Stimulated activated CD4-positive, alpha-beta T cell treated with anti-CD3 and anti-CD28 coated beads, Interleukin-1b, Interleukin-23, amount 100 ng/mL, for 4 hours (primary cell): ENCODE data around the gene MAP3K7CL.
A peak's percentile ranks its signal among the peaks of the same experiment; 100 is the strongest.

Source experiments
- DNase-seq, 2 donors: peaks; one replicate each; pipeline ENCODE4 v3.0.0-alpha.2; 2020; ENCODE audit warnings: low read depth in 2 of 2

MAP3K7CL gene

DNA sequence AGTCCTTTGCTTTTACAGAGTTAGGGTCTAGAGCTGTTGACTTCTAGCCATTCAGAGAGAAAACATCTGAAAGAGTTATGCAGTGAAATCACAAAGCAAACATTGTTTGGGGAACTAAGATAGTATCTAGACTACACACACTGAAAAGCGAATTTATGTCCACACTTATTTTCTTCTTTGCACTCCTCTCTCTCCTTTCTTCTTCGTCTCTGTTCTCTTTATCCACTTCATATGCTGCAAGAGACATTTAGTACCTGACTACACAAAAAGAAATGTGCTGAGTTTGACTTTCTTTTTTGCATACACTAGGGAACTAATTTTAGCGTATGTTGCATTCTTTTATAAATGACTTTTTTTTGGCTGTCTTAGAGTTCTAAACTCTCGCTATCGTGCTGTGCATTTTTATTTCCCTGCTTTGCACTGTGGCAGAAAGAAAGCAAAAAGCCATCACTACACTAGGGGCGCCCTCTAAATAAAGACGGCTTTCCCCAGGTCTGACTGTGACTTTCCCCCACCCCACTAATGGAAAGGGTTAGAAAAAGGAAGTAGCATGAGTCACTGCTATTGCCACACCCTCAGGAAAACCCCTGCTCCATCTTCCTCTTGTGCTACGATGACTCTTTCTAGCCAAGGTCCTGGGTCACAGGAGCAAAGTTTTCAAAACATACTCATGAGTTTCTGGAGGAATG is 65.7 kb downstream of the MAP3K7CL start:
- peak; percentile 29 to 59 for DNase-seq

DNA sequence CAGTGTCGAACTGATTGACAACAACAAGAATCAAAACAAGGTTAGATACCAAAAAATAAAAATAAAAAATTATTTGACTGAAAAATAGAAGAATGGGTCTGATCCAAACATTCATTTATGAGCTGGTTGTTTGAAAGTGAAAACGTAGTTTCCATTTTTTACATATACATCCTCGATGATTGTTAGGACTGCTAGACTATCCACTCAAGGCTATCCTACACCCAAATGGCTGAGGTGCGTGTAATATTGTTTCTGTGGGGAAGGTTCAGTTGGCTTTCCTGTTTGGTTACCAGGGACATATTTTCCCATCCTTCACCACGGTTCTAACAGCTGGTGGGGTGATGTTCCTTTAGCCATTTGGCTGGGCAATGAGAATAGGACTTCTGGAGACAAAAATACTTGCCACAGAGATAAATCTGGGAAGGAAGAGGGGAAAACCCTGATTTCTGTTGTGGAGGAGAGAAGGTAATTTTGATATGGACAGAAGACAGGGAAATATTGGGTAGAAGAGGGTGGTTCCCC is 66.3 kb downstream of the MAP3K7CL start:
- DNase-seq = no peak

DNA sequence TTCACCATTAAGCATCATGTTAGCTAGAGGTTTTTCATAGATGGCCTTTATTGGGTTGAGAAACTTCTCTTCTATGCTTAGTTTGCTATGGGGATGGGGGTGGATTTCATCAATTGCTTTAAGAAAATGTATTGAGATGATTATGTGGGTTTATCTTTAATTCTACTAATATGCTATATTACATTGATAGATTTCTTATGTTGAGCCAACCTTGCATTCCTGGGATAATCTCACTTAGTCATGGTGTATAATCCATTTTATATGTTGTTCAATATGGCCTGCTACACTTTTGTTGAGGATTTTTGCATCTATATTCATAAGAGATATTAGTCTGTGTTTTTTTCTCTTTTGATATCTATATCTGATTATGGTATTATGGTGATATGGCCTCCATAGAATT is 70.7 kb downstream of the MAP3K7CL start:
- DNase-seq = no peak

DNA sequence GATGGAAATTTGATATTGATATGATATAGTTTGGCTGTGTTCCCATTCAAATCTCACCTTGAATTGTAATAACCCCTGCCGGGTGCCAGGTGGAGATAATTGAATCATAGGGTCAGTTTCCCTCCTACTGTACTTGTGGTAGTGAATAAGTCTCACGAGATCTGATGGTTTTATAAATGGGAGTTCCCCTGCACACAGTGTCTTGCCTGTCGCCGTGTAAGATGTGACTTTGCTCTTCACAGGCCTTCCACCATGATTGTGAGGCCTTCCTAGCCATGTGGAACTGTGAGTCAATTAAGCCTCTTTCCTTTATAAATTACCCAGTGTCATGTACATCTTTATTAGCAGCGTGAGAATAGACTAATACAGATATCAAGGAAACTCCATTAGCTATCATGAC is 74.6 kb downstream of the MAP3K7CL start:
- DNase-seq = no peak

DNA sequence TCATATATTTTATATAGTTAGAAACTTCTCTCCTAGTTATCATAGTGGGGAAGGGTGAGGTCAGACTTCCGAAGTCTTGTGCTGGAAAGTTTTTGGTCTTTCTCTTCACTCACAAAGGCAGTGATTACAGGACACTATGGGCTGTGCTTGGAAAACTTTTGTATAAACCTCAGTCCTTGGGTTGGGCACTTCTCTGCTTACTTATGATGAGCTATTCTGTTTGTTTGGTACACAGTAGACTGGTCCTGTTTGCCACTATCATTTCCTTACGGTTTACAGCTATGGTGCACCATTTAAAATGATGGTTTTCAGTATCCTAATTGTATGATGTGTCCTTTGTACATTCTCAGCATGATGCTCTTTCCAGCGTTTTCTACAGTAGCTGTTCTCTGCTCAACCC is 75.5 kb downstream of the MAP3K7CL start:
- DNase-seq = no peak

DNA sequence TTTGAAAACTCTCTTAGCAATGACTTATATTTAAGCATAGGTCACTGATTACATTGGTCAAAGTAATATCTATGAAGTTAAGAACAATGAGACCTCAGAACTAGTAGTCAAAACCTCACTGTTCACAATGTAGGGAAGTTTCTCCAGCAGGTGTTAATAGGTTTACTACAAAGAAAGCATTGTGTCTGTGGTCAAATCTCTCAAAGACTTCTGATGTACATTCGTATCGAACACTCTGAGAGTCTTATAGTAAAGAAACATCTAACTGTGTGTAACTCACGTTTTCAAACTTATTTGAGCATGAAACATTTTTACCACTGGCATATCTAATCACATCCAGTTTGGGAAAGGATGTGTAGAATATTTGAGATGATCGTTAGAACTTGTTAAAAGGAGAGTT is 76.0 kb downstream of the MAP3K7CL start:
- no peak for DNase-seq

DNA sequence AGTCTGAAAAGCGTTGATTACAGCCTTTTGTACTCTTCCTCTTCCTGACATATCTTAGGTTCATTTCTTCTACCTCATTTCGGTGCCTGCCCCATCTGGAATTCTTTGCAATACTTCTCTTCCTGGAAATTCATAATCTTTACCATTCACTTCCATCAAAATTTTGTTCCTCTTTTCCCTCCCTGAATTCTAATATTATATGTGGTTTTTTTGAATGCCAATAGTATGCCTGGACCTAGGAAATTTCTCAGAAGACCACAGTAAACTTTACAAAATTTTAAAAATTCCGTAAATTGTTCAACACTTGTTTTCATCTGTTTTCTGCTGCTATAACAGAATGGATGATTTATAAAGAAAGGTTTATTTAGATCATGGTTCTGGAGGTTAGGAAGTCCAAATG is 76.8 kb downstream of the MAP3K7CL start:
- DNase-seq = no peak

DNA sequence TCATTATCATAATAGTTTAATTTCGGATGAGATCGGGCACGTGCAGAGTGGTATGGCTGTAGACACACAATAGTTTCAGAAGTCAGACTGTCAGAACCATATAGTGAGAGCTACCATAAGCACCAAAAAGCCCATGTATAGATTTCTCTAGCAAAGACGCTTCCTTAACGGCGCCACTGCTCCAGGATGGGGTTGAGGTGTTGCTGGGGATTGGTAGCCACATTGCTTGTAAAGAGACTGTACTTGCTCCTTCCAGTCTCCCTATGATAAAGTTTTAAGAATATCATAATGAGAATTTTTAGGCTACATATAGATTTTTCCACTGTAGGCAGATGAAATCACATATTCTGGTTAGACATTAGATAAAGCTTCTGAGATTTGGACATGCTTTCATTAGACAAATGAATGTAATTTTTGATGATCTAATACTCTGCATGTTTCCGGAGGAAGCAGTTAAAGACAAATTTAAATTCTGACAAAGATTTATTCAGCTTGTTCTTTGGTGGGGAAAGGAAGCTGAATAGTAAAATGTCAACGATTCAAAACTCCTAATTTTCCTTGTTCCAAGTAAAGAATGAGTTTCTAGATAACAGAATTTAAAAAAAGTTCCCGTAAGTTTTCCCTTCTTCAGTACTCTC is 77.7 kb downstream of the MAP3K7CL start:
- no peak for DNase-seq

DNA sequence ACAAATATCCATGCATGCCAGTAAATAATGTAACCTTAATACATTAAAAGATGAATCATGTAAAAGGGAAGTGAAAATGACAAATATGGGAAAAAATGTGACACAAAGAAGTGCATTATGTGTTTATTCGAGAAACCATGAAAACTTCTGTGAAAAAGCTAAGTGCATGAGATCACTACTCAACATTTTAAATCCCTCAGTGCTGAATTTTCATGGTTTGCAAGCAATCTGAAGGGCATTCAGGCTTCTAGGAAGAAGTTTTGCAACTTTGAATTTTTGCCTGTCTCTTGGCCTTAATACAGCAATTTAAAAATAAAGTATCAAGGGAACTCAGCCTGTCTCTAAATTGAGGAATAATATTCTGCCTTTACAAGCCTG is 78.2 kb downstream of the MAP3K7CL start:
- no peak for DNase-seq

DNA sequence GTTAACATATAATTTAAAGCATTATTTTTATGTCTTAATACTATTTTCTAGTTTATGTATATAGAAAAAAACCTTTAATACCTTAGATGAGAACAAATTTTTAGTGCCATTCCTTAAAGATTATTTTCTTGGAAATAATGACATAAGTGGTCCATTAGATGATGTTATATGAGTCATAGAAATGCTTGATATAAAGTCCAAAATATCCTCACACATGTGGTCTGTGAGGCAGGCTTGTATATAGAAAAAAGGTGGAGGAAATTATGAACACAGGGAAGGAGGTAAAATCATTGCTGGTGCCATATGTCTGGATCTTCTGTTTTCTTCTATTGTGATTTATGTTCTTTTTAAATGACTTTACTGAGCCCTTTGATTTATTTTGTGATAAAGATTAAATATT is 79.3 kb downstream of the MAP3K7CL start:
- DNase-seq = no peak

DNA sequence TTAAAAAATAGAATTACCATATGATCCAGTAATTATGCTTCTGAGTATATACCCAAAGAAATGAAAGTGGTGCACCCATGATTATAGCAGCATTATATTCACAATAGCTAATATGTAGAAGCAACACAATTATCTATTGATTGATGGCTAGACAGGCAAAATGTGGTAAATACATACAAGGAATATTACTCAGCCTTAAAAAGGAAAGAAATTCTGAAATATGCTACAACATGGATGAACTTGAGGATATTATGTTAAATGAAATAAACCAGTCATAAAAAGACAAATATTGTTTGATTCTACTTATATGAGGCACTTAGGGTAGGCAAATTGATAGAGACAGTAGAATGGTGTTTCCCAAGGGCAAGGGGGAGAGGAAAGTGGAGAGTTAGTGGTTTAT is 80.8 kb downstream of the MAP3K7CL start:
- DNase-seq = no peak

DNA sequence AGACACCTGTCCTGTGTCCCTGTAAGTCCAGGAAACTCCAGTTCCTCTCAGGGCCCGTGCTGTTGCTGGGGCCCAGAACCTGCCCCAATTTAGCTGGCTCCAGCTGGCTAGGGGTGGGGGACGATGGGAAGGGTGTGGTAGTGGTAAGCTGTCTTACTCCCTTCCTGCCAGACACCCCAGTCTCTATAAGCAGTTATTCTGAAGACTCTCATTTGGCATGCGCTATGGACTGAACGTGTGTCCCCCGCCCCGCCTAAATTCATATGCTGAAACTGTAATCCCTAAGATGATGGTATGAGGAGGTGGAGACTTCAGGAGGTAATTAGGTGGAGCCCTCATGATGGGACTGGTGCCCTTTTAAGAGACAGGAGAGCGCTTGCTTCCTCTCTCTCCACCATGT is 82.0 kb downstream of the MAP3K7CL start:
- no peak for DNase-seq

DNA sequence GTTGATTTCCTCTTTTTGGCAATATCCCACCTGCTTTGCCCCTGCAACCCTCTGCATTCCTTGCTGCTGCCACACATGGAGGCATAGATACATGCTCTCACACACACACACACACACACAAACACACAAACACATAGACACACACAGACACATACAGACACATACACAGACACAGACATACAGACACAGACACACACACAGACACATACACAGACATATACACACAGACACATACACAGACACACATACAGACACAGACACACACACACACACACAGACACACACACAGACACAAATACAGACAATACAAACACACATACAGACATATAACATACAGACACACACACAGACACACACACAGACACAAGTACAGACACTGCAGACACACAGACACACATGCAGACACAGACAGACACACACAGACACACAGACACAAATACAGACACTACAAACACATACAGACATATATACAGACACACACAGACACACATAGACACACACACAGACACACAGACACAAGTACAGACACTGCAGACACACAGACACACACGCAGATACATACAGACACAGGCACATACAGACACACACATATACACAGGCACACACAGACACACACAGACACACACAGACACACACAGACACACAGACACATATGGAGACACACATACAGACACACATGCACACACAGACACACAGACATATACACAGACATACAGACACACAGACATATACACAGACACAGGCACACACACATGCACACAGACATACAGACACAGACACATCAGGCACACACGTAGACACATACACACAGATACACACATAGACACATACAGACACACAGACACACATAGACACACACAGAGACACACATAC is 83.3 kb downstream of the MAP3K7CL start:
- DNase-seq = no peak

DNA sequence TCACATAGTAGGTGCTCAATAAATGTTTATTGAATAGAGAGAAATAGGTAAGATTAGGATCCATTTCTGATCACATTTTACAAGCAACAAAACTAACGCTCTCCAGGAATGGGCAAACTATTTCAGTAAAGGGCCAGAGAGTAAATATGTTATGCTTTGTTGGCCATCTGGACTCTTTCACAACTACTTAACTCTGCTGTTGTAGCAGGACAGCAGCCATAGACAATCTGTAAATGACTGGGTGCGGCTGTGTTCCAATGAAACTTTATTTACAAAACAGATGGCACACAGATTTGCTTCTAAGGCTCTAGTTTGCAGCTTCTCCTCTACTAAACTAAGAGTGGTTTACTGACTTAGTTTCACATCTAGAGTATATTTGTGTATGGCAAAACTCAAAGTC is 85.3 kb downstream of the MAP3K7CL start:
- DNase-seq = no peak

DNA sequence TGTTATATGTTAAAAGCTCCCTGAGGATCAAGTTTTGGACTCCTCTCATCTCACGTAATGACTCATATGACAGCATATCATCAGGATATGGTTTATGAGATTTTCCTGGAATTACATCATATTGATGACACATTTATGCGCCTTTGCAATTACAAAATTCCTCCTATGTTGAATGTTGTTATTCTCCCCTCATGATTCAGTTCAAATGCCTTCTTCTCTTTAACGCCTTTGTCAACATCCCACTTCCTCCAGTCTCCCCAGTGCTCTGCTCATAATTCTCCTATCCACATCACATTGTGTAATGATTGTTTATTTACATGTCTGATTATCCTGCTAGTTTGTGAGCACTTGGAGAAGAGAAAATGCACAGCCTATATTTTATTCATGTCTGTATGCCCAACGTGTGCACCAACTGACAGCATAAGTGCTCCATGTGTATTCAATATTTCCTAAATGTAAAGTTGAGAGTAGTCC is 87.4 kb downstream of the MAP3K7CL start:
- no peak for DNase-seq

DNA sequence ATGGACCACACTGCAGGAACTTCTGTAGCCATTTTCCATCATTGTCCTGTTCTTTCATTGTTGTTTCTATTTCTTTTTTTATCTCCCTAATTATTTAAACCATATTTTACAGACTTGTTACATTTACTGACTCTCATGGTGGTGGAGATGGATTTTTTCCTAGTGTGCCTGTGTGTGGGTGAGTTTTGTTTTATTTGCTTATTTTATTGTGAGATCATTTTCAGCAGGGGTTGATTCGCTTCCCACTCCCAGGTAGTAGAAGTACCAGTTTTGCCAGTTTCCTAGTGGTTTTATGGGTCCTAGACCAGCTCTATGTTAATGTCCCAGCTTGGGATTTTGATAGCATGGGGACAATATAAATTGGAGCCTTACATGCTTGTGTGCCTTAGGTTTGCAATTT is 88.3 kb downstream of the MAP3K7CL start:
- DNase-seq = no peak

DNA sequence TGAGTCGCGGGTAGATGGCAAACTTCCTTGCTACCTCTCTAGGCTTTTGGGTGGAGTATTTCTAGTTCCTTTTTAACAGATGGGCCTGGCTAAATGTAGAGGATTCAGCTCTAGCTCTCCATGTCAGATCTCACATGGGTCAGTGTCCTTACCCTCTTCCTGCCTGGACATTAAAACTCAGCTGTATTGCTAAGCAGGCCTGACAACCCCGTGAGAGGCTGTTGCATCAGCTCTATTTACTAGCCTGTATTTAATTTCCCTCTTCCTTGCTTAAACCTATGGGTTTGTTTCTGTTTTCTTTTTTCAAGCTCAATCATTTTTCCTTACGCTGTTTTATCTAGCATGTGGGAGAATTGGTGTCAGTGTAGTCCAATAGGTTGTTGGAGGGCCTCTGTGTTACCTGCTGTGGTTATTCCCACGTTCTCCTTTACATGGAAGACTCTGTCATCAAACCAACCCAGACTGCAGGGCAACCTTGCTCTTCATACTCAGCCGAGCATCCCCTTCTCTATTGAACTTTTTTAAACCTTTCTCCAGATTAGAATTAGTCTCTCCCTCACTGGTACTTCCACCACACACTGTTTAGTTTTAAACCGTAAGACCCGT is 88.8 kb downstream of the MAP3K7CL start:
- DNase-seq = no peak

DNA sequence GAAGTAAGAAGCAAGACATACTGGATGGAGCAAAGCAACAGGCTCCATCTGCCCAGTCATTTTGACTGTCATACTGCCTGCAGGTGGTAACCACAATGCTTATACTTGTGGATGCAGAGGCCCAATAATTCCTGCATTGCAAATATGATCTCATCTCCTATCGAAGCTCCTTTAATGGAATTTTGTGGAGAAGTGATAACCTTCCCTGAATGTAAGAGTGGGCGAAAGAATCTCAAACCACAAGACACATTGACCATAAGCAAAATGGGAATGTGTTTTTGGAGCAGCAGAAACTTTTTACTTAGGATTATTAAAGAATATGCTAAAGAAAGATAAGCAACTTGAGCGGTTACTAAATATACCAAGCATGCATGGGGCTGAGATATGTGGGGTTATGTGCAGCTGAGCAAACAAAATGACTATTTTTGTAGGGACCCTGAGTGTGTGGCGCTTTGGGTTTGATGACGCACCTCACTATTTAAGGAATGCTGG is 90.9 kb downstream of the MAP3K7CL start:
- DNase-seq = no peak

DNA sequence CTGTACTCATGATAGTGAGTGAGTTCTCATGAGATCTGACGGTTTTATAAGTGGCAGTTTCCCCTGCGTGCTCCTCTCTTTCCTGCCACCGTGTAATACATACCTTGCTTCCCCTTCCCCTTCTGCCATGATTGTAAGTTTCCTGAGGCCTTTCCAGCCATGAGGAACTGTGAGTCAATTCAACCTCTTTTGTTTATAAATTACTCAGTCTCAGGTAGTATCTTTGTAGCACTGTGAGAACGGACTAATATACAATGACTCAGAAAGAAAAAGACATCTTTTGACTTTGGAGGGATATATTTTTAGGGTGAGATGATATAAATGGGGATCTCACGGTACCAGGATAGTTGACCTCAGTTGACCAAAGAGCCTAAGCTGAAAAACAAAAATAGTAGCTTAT is 93.6 kb downstream of the MAP3K7CL start:
- no peak for DNase-seq
